NB4 (cell line): ENCODE results near the gene RNU2-63P.

Experiments used
- DNase-seq: peaks from one replicate; pipeline ENCODE4 v3.0.0; 2010; ENCODE audit warnings: low read depth
- H3K4me3 ChIP-seq: one replicate; pipeline ENCODE4 v1.5.1; 2011; ENCODE audit warnings: mild to moderate bottlenecking, low read depth, low read length, moderate library complexity
- CTCF ChIP-seq: IDR thresholded peaks from one replicate; pipeline ENCODE4 v1.5.1; 2012; ENCODE audit warnings: low read depth, low read length
- MAX ChIP-seq: IDR thresholded peaks from 2 replicates; pipeline ENCODE4 v1.6.1; 2011; ENCODE audit warnings: low read depth, low read length
- MYC ChIP-seq: IDR thresholded peaks from 2 replicates; pipeline ENCODE4 v1.6.1; 2011; ENCODE audit warnings: low read depth, low read length
- POLR2A ChIP-seq: IDR thresholded peaks from 2 replicates; pipeline ENCODE4 v1.6.1; 2011; ENCODE audit warnings: mild to moderate bottlenecking; ENCODE audit not compliant: insufficient read length; ENCODE audit errors: extremely low read depth

Gene RNU2-63P

GRCh38 chr2:88016086-88016959, at the start of gene RNU2-63P:
TSS of gene RNU2-63P (minus strand) at chr2:88016547.
- TF ChIP-seq MYC (no peak), POLR2A (peak; percentile 99), MAX (no peak), CTCF (no peak)
- peak; percentile 92 for DNase-seq

GRCh38 chr2:88061295-88061694, 44.9 kb upstream of the RNU2-63P start:
- no peak overlapping the region for H3K4me3 ChIP-seq
- DNase-seq = no peak
- TF ChIP-seq POLR2A = no peak
- no peak for TF ChIP-seq MAX
- TF ChIP-seq CTCF = no peak
- no peak for TF ChIP-seq MYC

More at GRCh38 chr2:88016086-88016959, at the start of gene RNU2-63P:
- peak within 1 kb of the TSS; percentile 77 for H3K4me3 ChIP-seq

- H3K4me3 ChIP-seq = no peak overlapping the region
- no peak for TF ChIP-seq CTCF
- no peak for TF ChIP-seq MAX
- no peak for TF ChIP-seq POLR2A
- TF ChIP-seq MYC = no peak
- no peak for DNase-seq
These were observed 44.5 kb upstream of the RNU2-63P start for GRCh38 chr2:88060907-88061275.

- TF ChIP-seq POLR2A = no peak
- no peak for TF ChIP-seq MAX
- TF ChIP-seq CTCF = peak; percentile 80
- TF ChIP-seq MYC = no peak
- no peak overlapping the region for H3K4me3 ChIP-seq
- peak; percentile 63 for DNase-seq
These were observed 43.9 kb upstream of the RNU2-63P start for GRCh38 chr2:88059979-88060906.

- TF ChIP-seq CTCF = no peak
- TF ChIP-seq MYC = no peak
- no peak for TF ChIP-seq POLR2A
- no peak for TF ChIP-seq MAX
- DNase-seq = no peak
- no peak overlapping the region for H3K4me3 ChIP-seq
These were observed 41.8 kb upstream of the RNU2-63P start for GRCh38 chr2:88058191-88058590.
